OCI-LY7 (cell line): Measurements from ENCODE around the gene OR2V2. TPM values are rescaled to one million over a fixed set of nuclear protein-coding genes. Genes with fewer than 3 reads are reported as not detected.
A peak's percentile ranks its signal among the peaks of the same experiment; 100 is the strongest.

Experiments used
- BruUV-seq: library from RNA; stranded (reverse); fragments of 400-500 nt; replicated peaks from 2 replicates; lab custom pipeline; 2021; lab: Mats Ljungman, UMichigan
- CTCF ChIA-PET: fragments of 300-600 bp; sonication (Branson Sonifier 250); formaldehyde crosslinking; loops from one replicate; lab custom pipeline; 2022; ENCODE audit warnings: antibody characterized with exemption; ENCODE audit not compliant: unreplicated experiment; lab: Charles Lee
- POLR2A ChIA-PET: fragments of 300-600 bp; sonication (Branson Sonifier 250); formaldehyde crosslinking; loops from one replicate; lab custom pipeline; 2022; ENCODE audit warnings: antibody characterized with exemption; lab: Charles Lee
- DNase-seq: peaks from one replicate; pipeline ENCODE4 v3.0.0-alpha.2; 2015; ENCODE audit warnings: low spot score
- H2AFZ ChIP-seq: fragments of 200-600 bp; sonication (generic), shearing (Covaris generic); 2 replicates; pipeline ENCODE4 v1.6.1; 2014; ENCODE audit warnings: mild to moderate bottlenecking, antibody characterized with exemption, low read length, moderate library complexity
- H3K27ac ChIP-seq: fragments of 200-600 bp; sonication (generic); 2 replicates; pipeline ENCODE4 v1.5.1; 2014; ENCODE audit warnings: mixed run types, low read depth, mild to moderate bottlenecking, moderate library complexity, low read length, inconsistent platforms; ENCODE audit not compliant: poor library complexity, severe bottlenecking
- H3K36me3 ChIP-seq: fragments of 200-600 bp; sonication (generic); 2 replicates; pipeline ENCODE4 v1.6.1; 2014; ENCODE audit warnings: mild to moderate bottlenecking, antibody characterized with exemption, low read length, moderate library complexity, mixed read lengths; ENCODE audit not compliant: insufficient read depth
- H3K4me1 ChIP-seq: fragments of 200-600 bp; sonication (generic); 2 replicates; pipeline ENCODE4 v1.5.1; 2014; ENCODE audit warnings: mild to moderate bottlenecking, low read length; ENCODE audit not compliant: insufficient read depth, poor library complexity, severe bottlenecking
- H3K4me2 ChIP-seq: fragments of 200-600 bp; sonication (generic); 2 replicates; pipeline ENCODE4 v1.6.1; 2014; ENCODE audit warnings: mild to moderate bottlenecking, low read length
- H3K4me3 ChIP-seq: fragments of 200-600 bp; sonication (generic); 2 replicates; pipeline ENCODE4 v1.5.1; 2014; ENCODE audit warnings: mild to moderate bottlenecking, low read depth, low read length; ENCODE audit not compliant: poor library complexity, severe bottlenecking
- H3K79me2 ChIP-seq: fragments of 200-600 bp; sonication (generic); 2 replicates; pipeline ENCODE4 v1.6.1; 2016; ENCODE audit warnings: low read depth, mild to moderate bottlenecking, low read length, moderate library complexity, mixed read lengths; ENCODE audit not compliant: insufficient read depth
- H3K9me2 ChIP-seq: fragments of 200-600 bp; sonication (generic); 2 replicates; pipeline ENCODE4 v1.6.1; 2016; ENCODE audit warnings: mild to moderate bottlenecking, low read length, mixed read lengths; ENCODE audit not compliant: insufficient read depth
- H3K9me3 ChIP-seq: fragments of 200-600 bp; sonication (generic); 2 replicates; pipeline ENCODE4 v1.6.1; 2014; ENCODE audit warnings: mild to moderate bottlenecking, mixed run types, low read length, mixed read lengths
- H4K20me1 ChIP-seq: fragments of 200-600 bp; sonication (generic); 2 replicates; pipeline ENCODE4 v1.6.1; 2014; ENCODE audit warnings: mild to moderate bottlenecking, antibody characterized with exemption, low read length, moderate library complexity, mixed read lengths; ENCODE audit not compliant: insufficient read depth
- EZH2phosphoT487 ChIP-seq: fragments of 200-600 bp; sonication (generic); IDR thresholded peaks from 2 replicates; pipeline ENCODE4 v1.6.1; 2018; ENCODE audit warnings: low read depth, borderline replicate concordance, mild to moderate bottlenecking, mixed run types, antibody characterized with exemption, low read length, moderate library complexity, mixed read lengths
- intact Hi-C: fragments of 100-400 bp; cut with micrococcal nuclease; formaldehyde crosslinking; loops from one replicate; pipeline ENCODE4 v1.10.0; 2022; ENCODE audit not compliant: unreplicated experiment
- total RNA-seq, 2 experiments: library from RNA; depleted of rRNA in 1 of 2; stranded (reverse); fragments of >200 nt in 1 of 2; shearing (Covaris generic) in 1 of 2; gene quantifications; 2 replicates each; pipeline ENCODE4 v1.2.3, GENCODE V29; 2014 to 2022
- TF ChIP-seq, protein P1 (sequence below): fragments of 200-600 bp; sonication (generic); conservative IDR thresholded peaks from 2 replicates; pipeline ENCODE4 v1.5.1; 2014; ENCODE audit warnings: mild to moderate bottlenecking, antibody characterized with exemption, low read length, moderate library complexity, mixed read lengths

The OR2V2 gene
- total RNA-seq, 2 experiments from 2014 or later: 0.06 TPM; not detected in 1

DNA sequence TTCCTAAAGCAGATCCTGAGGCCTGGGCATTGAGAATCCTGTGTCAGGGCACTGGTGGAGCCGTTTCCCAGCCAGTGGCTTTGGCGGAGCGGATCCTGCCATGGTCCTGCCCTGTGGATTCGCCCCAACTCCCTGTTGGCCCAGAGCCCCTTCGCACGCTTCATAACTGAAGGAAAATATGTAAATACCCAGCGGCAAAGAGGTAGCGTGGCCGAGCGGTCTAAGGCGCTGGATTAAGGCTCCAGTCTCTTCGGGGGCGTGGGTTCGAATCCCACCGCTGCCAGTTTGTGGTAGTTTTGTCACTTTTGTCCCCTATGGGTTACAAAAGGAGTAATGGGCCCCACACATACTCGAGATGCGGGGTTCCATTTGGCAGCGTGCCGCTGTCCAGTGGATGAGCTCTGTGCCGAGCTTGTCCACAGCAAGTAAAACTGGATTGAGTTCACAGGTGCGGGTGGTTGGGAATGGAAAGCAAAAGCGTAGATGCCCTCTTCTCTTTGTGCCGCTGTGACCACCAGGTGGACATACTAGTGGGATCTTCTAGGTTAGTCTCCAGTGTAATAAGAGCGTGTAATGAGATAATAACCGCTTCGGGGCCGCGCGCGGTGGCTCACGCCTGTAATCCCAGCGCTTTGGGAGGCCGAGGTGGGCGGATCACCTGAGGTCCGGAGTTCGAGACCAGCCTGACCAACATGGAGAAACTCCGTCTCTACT is 40.3 kb downstream of the OR2V2 start:
- peak overlapping the region; percentile 82 for H3K27ac ChIP-seq
- H4K20me1 ChIP-seq: no peaks in the 10 kb centered on the region
- peaks cover 6% of the 10 kb centered on the region; the same call in 1 of the 2 replicates for H3K79me2 ChIP-seq
- H2AFZ ChIP-seq: peak overlapping the region; percentile 63
- H3K9me2 ChIP-seq: no peaks in the 10 kb centered on the region
- peaks cover 35% of the 10 kb centered on the region for H3K4me1 ChIP-seq
- peak overlapping the region; percentile 69 for H3K4me3 ChIP-seq
- H3K4me2 ChIP-seq: peak overlapping the region; percentile 85
- no peaks in the 10 kb centered on the region for H3K36me3 ChIP-seq
- TF ChIP-seq, protein P1, sequence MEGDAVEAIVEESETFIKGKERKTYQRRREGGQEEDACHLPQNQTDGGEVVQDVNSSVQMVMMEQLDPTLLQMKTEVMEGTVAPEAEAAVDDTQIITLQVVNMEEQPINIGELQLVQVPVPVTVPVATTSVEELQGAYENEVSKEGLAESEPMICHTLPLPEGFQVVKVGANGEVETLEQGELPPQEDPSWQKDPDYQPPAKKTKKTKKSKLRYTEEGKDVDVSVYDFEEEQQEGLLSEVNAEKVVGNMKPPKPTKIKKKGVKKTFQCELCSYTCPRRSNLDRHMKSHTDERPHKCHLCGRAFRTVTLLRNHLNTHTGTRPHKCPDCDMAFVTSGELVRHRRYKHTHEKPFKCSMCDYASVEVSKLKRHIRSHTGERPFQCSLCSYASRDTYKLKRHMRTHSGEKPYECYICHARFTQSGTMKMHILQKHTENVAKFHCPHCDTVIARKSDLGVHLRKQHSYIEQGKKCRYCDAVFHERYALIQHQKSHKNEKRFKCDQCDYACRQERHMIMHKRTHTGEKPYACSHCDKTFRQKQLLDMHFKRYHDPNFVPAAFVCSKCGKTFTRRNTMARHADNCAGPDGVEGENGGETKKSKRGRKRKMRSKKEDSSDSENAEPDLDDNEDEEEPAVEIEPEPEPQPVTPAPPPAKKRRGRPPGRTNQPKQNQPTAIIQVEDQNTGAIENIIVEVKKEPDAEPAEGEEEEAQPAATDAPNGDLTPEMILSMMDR: 0 out of 2 replicates have a peak, but pooled peaks have one; percentile 14
- TF ChIP-seq EZH2phosphoT487: no peak
- H3K9me3 ChIP-seq: no peaks in the 10 kb centered on the region
- peak; percentile 75 for DNase-seq
- intact Hi-C loops: loop anchor here (1.0 kb wide), 3 partner anchors 14 to 74 kb away; partner anchors contain the start of gene TRIM52
- ChIA-PET CTCF (interaction anchor here (1.1 to 1.2 kb wide), 2 partner anchors 14 to 15 kb away, joined by 3 read pairs; no protein-coding TSS in a partner anchor), POLR2A (interaction anchor here (0.7 to 1.6 kb wide), 5 partner anchors 15 to 327 kb away, joined by 3 to 7 read pairs (median 4); partner anchors contain the start of gene ZFP62)
- BruUV-seq: no TSS peak

DNA sequence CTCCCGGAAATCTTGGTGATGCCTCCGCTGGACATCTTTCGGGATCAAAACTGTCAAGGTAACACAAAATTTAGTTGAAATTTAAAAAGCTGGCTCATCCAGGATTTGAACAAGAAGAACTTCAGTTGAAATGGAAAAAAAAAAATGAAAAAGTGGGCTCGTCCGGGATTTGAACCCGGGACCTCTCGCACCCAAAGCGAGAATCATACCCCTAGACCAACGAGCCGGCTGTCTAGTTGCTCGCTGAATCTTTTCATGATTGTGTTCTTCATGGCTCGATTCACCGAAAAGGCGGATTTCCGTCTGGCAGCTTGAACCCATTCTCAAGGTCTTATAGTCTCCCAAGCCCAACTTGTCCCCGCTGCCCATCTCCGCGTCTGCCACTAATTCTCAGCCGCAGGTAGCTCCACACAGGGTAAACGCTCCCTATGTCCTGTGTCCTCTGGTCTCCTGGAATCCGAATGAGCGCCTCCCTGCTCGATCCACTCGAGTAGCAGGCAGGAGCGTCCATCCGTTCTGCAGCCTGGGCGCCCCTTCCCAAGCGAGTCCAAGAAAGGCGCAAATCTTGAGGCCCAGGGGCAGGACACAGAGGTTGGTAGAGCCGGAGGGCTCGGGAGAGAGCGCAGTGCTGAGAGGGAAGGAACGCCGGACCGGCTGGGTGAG is 41.4 kb downstream of the OR2V2 start:
- POLR2A ChIA-PET: interaction anchor here (1.1 to 1.8 kb wide), 6 partner anchors 11 to 329 kb away, joined by 3 to 10 read pairs (median 5); partner anchors contain the start of gene ZFP62
- H3K4me1 ChIP-seq: peaks cover 38% of the 10 kb centered on the region
- TSS peak; percentile 44 for BruUV-seq

More for the DNA sequence above, 41.4 kb downstream of the OR2V2 start:
- Histone ChIP-seq H3K9me2 (no peaks in the 10 kb centered on the region), H3K27ac (peak overlapping the region; percentile 82), H2AFZ (peak overlapping the region; percentile 75; the same call in 1 of the 2 replicates), H4K20me1 (no peaks in the 10 kb centered on the region), H3K4me2 (peak overlapping the region; percentile 85), H3K36me3 (no peaks in the 10 kb centered on the region), H3K4me3 (peak overlapping the region; percentile 69), H3K79me2 (peaks cover 8% of the 10 kb centered on the region; the same call in 1 of the 2 replicates), H3K9me3 (no peaks in the 10 kb centered on the region)
- TF ChIP-seq, protein P1: peak; percentile 33; the same call in 1 of the 2 replicates
- TF ChIP-seq EZH2phosphoT487: no peak
- CTCF ChIA-PET: interaction anchor here (1.1 to 1.2 kb wide), 3 partner anchors 16 to 378 kb away, joined by 3 read pairs; no protein-coding TSS in a partner anchor
- intact Hi-C loops: loop anchor here (1.0 kb wide), 3 partner anchors 16 to 72 kb away; partner anchors contain the start of gene TRIM52
- DNase-seq: peak; percentile 89
